Skin epidermis (tissue), 12 donors: ENCODE data around the gene AKR1C8.
"Not testable (repeated sequence)": the region's sequence is repeated elsewhere in the genome, so short reads cannot be mapped to it uniquely, and the experiment has no call there.

Experiments used
- H3K27ac ChIP-seq, 21 experiments: fragments of 200-600 bp; sonication (generic) in 11 of 21; one replicate each; pipeline ENCODE4 v1.5.0; 2020; ENCODE audit warnings: mild to moderate bottlenecking in 3 of 21, inconsistent platforms in 2 of 21, moderate library complexity in 2 of 21
- H3K4me3 ChIP-seq, 7 experiments: fragments of 200-600 bp; sonication (generic) in 2 of 7; one replicate each; pipeline ENCODE4 v1.5.0; 2020; ENCODE audit warnings: inconsistent platforms in 2 of 7, mild to moderate bottlenecking in 2 of 7, moderate library complexity in 1 of 7

The AKR1C8 gene

DNA sequence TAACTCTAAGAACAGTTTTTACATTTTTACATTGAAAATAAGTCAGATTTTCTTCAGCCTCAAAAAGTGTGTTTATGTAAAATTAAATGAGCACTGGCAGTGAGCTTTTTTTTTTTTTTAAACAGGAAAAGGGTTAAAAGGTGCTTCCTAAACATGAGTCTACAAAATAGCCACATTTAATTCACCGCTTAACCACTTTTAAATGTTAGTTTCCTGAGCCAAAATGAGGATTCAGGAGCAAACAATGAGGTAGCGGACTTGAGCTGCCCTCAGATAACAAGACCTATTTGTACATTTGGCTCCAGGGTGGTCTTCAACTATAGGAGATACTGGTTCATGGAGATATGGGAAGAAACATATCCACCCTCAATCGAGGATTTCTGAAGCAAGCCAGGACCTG, 67.9 kb downstream of the AKR1C8 start:
- no peak overlapping the region for H3K27ac ChIP-seq
- H3K4me3 ChIP-seq = no peak overlapping the region

- Histone ChIP-seq H3K27ac (no peak overlapping the region), H3K4me3 (no peak overlapping the region)
These were observed 68.3 kb downstream of the AKR1C8 start for GRCh38 chr10:5116621-5117020.

GRCh38 chr10:5109861-5110260, 75.1 kb downstream of the AKR1C8 start:
- H3K27ac ChIP-seq, H3K4me3 ChIP-seq: not testable (repeated sequence)

DNA sequence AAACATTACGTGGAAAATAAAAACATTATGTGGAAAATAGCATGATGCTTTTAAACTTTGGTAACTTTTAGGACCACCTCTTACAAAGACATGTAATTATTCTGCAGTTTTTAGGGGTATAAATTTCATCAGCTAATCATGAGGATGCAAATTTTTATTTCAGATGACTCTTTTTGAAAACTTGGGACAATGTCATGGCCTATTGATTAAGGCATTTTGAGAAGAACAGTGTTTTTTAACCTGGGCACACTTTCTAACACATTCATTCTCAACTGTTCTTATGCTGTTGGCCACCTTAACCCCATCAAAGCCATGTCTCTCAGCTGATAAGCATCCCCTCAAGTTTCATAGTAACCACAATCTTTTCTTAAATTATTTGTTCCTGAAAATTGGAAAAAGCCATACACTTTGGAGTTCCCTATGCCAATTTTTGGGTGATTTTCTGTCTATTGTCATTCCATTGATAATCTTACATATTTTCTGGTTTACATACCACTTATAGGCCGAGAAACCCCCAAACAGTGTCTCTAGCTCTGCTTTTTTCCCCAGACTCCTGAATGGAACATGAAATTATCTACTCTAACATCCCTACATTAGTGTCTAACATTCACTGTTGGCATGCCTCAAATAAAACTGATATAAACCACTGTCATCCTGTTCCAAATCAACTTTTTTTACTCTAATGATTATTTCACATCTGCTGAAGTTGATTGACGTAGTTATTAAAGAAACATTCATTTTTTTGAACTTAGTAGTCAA, 76.1 kb downstream of the AKR1C8 start:
- Histone ChIP-seq H3K4me3 (no peak overlapping the region), H3K27ac (no peak overlapping the region)

DNA sequence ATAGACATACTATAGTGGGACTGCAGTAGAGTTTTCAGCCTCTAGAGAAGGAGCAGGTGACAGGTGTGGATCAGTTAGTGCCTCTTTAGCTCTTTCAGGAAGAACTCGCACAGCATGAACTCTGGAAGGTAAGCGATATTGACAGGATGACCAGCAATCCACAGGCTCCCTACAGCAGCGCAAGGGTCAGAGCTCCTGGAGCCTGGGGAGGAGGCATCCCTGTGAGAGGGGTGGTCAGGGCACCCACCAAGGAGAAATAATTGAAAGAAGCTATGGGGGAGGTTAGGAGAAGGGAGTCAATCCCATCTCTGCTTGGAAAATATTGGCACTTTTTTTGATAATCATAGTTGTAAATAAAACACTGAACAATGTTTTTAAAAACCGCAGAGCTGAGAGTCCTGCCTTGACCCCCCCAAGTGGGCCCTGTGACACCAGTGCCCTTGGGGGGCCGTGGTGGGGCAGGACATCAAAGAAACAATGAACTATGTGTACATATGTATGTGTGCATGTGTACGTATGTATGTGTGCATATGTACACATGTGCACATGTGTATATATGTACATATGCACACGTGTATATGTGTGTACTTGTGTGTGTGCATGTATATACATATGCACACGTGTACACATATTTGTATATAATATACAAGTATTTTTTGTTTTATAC, 77.0 kb downstream of the AKR1C8 start:
- H3K4me3 ChIP-seq = no peak overlapping the region
- H3K27ac ChIP-seq = no peak overlapping the region

DNA sequence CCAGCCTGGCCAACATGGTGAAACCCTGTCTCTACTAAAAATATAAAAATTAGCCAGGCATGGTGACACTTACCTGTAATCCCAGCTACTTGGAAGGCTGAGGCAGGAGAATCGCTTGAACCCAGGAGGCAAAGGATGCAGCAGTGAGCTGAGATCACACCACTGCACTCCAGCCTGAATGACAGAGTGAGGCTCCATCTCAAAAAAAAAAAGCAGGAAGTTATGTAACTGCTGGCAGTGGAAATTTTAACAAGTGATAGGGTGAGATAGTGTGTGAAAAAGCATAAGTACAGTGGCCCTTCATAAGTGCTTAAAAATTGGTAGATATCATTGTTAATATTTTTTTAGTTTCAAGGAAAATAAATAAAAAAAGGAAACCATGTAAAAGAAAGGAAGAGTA, 78.4 kb downstream of the AKR1C8 start:
- no peak overlapping the region for H3K4me3 ChIP-seq
- no peak overlapping the region for H3K27ac ChIP-seq

DNA sequence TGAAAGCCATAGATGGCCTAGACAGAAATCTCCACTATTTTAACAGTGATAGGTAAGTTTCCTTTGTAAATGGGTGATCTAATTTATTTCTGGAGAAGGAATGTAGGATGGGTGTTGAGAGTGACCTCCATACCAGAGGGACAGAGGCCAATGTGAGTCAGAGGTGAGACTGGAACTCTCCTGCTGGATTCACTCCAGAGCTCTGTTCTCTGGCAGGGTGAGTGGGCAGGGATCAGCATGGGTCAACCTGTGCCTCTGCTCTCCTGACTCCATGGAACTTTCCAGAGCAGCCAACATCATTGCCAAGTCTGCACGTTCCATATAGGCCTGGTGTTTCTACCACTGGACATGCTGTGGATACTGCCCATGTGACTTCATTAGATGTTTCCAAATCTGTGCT, 79.3 kb downstream of the AKR1C8 start:
- Histone ChIP-seq H3K4me3 (no peak overlapping the region), H3K27ac (no peak overlapping the region)
